ENCODE data around the gene TBX21. TPM values are rescaled to one million over a fixed set of nuclear protein-coding genes. Genes with fewer than 3 reads are reported as not detected.

TBX21 gene
- total and polyA plus RNA-seq, 10 donors: 2.6 to 21.7 (median 11.5) TPM

DNA sequence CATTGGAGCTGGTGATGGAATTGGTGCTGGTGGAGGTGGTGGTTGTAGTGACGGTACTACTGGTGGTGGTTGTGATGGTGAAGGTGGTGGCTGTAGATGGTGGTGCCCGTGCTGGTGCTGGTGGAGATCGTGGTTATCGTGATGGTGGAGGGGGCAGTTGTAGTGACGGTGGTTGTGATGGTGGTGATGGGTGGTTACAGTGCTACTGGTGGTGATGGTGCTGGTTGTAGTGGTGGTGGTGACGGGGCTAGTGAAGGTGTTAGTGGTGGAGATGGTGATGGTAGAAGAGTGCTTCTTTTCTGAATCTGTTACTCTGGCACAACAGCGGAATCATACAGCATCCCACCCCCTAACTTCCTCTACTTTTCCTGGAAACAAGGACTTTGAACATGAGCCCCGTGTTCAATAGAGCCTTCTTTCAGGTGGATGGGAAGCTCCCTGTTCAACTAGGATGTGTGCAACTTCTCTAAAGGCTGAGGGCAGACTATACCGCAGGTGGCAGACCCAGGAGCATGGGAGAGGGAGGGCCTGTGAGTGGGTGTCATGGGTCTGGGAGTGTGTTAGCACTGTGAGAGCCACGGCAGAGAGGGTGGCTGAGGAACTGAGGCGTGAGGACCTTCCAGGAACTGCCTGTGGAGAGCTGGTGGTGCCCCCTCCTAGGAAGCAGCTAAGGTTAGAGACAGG, 8.2 kb downstream of the TBX21 start:
- peak overlapping the region in 4 of 8 donors; percentile 13 to 71 (median 21) for H3K27ac ChIP-seq
- H3K4me3 ChIP-seq: peak overlapping the region in 1 of 8 donors; percentile 40
- peaks cover 0 to 53% (median 18%) of the 10 kb centered on the region in 6 donors for H3K4me1 ChIP-seq
- 69 to 77% (median 74%) methylated on average over 11 of the region's 11 CpGs for whole genome bisulfite sequencing, 5 donors
- H3K9me3 ChIP-seq: no peaks in the 10 kb centered on the region
- no peak for TF ChIP-seq POLR2AphosphoS5 (IDR thresholded peaks at IDR 0.05)
- TF ChIP-seq POLR2A (IDR thresholded peaks at IDR 0.05): no peak
- TF ChIP-seq, protein P1, sequence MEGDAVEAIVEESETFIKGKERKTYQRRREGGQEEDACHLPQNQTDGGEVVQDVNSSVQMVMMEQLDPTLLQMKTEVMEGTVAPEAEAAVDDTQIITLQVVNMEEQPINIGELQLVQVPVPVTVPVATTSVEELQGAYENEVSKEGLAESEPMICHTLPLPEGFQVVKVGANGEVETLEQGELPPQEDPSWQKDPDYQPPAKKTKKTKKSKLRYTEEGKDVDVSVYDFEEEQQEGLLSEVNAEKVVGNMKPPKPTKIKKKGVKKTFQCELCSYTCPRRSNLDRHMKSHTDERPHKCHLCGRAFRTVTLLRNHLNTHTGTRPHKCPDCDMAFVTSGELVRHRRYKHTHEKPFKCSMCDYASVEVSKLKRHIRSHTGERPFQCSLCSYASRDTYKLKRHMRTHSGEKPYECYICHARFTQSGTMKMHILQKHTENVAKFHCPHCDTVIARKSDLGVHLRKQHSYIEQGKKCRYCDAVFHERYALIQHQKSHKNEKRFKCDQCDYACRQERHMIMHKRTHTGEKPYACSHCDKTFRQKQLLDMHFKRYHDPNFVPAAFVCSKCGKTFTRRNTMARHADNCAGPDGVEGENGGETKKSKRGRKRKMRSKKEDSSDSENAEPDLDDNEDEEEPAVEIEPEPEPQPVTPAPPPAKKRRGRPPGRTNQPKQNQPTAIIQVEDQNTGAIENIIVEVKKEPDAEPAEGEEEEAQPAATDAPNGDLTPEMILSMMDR (IDR thresholded peaks at IDR 0.05 in 8 of 11, conservative IDR thresholded peaks at IDR 0.05 in 3 of 11): no peak
- no peak for DNase-seq
- peaks cover 0 to 19% (median 0%) of the 10 kb centered on the region in 6 donors for H3K36me3 ChIP-seq
- intact Hi-C loops (cut with DNase I; ENCODE audit: low total_unique reads): no loop called here
- peaks cover 0 to 40% (median 0%) of the 10 kb centered on the region in 7 donors for H3K27me3 ChIP-seq (replicated peaks in 1 of 7)

DNA sequence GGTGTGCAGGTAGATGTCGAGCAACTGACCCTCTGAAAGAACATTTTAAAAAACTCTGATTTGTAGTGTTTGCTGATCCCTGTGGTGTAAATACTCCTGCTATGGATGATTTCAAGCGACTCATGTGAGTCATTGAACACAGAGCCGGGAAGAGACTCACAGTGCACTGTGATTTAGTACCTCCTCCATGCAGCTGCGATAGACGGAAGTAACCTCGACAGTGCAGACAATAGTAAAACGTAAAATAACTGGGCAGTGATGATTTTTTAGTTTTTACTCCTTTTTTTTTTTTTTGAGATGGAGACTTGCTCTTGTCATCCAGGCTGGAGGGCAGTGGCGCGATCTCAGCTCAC, 8.7 kb downstream of the TBX21 start:
- no peaks in the 10 kb centered on the region for H3K9me3 ChIP-seq
- H3K36me3 ChIP-seq: peaks cover 0 to 19% (median 0%) of the 10 kb centered on the region in 6 donors
- TF ChIP-seq POLR2AphosphoS5 (IDR thresholded peaks at IDR 0.05): no peak
- no peak for TF ChIP-seq POLR2A (IDR thresholded peaks at IDR 0.05)
- TF ChIP-seq, protein P1 (IDR thresholded peaks at IDR 0.05 in 8 of 11, conservative IDR thresholded peaks at IDR 0.05 in 3 of 11): no peak
- DNase-seq: no peak
- H3K27ac ChIP-seq: peak overlapping the region in 3 of 8 donors; percentile 16 to 71 (median 21)
- H3K4me3 ChIP-seq: peak overlapping the region in 1 of 8 donors; percentile 40
- H3K4me1 ChIP-seq: peaks cover 0 to 48% (median 18%) of the 10 kb centered on the region in 6 donors
- 72 to 83% (median 81%) methylated on average over 9 of the region's 9 CpGs for WGBS, 5 donors
- intact Hi-C loops (cut with DNase I; ENCODE audit: low total_unique reads): no loop called here
- H3K27me3 ChIP-seq (replicated peaks in 1 of 7): peaks cover 0 to 40% (median 0%) of the 10 kb centered on the region in 7 donors

DNA sequence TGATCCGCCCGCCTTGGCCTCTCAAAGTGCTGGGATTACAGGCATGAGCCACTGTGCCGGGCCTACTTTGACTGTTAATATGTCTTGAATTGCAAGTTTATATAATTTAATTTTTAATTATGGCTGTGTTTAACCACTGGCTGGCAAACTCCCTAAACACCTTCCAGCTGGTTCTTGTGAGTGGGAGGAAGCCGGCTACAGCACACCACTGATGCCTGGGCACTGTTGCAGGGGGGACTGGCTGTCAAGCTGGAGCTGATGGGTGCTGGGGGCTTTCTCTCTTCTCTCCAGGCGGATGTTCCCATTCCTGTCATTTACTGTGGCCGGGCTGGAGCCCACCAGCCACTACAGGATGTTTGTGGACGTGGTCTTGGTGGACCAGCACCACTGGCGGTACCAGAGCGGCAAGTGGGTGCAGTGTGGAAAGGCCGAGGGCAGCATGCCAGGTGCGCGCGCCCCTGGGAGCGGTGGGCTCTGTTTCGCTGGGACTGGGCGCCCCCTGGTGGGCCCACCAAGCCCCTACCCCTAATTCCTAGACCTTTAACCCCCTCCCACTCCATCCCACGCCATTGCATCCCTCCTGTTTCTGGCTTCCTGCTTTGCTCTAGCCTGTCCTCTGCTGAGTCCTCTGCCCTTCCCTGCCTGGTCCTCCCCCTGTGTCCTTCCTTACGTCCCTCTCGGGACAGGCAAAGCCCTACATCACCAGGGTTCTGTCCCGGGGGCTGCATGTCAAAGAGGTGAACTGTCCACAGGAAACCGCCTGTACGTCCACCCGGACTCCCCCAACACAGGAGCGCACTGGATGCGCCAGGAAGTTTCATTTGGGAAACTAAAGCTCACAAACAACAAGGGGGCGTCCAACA, 9.5 kb downstream of the TBX21 start:
- Histone ChIP-seq H3K4me3 (peak overlapping the region in 1 of 8 donors; percentile 40), H3K27ac (peak overlapping the region in 2 of 8 donors; percentile 21 to 71), H3K4me1 (peaks cover 0 to 41% (median 18%) of the 10 kb centered on the region in 6 donors), H3K36me3 (peaks cover 0 to 19% (median 0%) of the 10 kb centered on the region in 6 donors), H3K9me3 (no peaks in the 10 kb centered on the region), H3K27me3 (replicated peaks in 1 of 7) (peaks cover 0 to 40% (median 0%) of the 10 kb centered on the region in 7 donors)
- WGBS, 5 donors: 34 to 38% (median 36%) methylated on average over 17 to 26 of the region's 26 CpGs
- peak; percentile 81 for DNase-seq
- TF ChIP-seq POLR2A (IDR thresholded peaks at IDR 0.05) (no peak), POLR2AphosphoS5 (IDR thresholded peaks at IDR 0.05) (peak in 1 of 3 donors; percentile 50)
- TF ChIP-seq, protein P1 (IDR thresholded peaks at IDR 0.05 in 8 of 11, conservative IDR thresholded peaks at IDR 0.05 in 3 of 11): peak in 10 of 11 experiments; percentile 6 to 69 (median 47)
- intact Hi-C loops (cut with DNase I; ENCODE audit: low total_unique reads): no loop called here

All from spleen (tissue), 11 donors.